22Rv1 (cell line): ENCODE measurements around the gene SLC17A5.

Experiments used
- H3K27ac ChIP-seq: fragments of 450-650 bp; 2 replicates; pipeline ENCODE4 v1.5.1; 2017
- ZFX ChIP-seq: fragments of 450-650 bp; IDR thresholded peaks from 2 replicates; pipeline ENCODE4 v1.6.1; 2017; ENCODE audit warnings: antibody characterized with exemption, borderline replicate concordance
- TF ChIP-seq, protein P1 (sequence below): fragments of 450-650 bp; IDR thresholded peaks from 2 replicates; pipeline ENCODE4 v1.5.1; 2017; ENCODE audit warnings: mild to moderate bottlenecking

Gene SLC17A5

DNA sequence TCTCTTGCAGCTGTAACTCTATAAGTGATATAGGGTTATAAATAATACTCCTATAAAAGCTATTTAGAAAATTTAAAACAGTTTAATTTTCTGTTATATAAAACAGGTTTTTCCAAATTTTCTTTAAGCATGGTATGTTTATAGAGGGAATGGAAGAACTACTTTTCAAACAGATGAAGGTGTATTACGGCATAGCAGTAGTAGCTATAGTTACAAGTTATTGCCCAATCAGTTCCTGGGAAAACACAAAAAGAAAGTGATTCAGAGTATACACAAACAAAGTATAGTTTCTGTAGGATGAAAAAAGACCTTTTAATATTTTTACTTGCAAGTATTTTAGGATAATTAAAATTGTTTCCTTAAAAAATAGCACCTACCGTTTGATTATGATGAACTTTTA is 9.8 kb downstream of the SLC17A5 start:
- no peak for TF ChIP-seq ZFX
- TF ChIP-seq, protein P1, sequence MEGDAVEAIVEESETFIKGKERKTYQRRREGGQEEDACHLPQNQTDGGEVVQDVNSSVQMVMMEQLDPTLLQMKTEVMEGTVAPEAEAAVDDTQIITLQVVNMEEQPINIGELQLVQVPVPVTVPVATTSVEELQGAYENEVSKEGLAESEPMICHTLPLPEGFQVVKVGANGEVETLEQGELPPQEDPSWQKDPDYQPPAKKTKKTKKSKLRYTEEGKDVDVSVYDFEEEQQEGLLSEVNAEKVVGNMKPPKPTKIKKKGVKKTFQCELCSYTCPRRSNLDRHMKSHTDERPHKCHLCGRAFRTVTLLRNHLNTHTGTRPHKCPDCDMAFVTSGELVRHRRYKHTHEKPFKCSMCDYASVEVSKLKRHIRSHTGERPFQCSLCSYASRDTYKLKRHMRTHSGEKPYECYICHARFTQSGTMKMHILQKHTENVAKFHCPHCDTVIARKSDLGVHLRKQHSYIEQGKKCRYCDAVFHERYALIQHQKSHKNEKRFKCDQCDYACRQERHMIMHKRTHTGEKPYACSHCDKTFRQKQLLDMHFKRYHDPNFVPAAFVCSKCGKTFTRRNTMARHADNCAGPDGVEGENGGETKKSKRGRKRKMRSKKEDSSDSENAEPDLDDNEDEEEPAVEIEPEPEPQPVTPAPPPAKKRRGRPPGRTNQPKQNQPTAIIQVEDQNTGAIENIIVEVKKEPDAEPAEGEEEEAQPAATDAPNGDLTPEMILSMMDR, result no peak

DNA sequence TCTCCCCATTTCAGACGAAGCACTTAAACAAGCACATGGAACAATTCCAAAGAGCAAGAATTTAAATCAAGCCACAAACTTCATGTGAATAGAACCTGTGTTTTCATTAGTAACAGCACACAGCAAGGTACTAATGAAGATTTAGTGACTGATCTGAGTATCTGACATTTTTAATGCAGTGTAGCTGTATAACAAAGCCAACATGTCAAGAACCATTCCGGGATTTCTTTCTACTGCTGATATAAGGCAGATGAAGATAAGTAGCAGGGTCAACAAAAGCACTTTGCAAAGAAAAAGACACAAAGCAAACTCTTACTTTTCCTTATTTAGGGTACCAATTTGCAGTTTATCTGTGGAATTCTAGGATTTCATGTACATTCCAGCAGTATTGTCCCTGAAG is 11.3 kb downstream of the SLC17A5 start:
- no peak overlapping the region for H3K27ac ChIP-seq
- no peak for TF ChIP-seq ZFX
- TF ChIP-seq, protein P1, result no peak

More for the DNA sequence above, 9.8 kb downstream of the SLC17A5 start:
- H3K27ac ChIP-seq, result no peak overlapping the region

DNA sequence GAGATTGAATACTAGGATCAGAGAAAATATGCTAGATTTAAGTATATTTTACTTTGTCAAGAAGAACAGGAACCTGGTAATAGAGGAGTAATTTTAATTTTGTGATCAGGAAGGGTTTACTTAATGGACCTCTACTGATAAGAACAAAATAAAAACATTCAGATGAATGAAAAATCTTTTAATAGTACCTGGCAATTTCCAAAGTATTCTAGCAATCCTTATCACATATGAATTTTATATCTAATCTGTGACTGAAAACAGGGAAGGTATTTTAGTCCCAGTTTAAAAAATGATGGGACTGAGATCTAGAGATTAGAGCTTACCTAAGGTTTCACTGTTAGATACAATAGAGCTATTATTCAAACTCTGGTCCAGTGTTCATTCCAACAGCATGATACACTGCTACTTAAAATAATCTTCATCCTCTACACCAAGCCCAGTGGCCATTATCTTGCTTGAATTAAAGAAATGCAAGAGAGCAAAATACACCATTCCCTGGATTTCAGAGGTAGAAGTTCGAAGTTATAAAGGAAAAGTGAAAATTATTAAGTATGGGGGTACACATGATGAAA is 13.5 kb downstream of the SLC17A5 start:
- H3K27ac ChIP-seq, result no peak overlapping the region
- TF ChIP-seq, protein P1, result no peak
- TF ChIP-seq ZFX, result no peak

DNA sequence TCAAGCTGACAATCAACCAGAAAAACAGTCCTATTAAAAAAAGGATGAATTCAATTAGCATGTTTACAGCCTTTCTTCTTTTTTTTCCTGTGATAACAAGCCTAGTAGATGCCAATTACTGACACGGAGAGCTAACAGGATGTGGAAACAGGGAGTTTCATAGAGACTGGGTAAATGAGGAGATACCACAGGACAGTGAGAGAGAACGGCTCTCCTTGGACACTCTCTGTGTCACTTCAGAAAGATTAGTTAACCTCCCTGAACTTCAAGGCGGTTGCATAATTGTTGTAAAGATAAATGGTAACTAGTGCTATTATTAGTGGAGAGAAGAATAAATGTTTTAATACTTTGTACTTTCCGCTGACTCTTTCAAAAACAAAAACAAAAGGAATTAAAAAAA is 14.8 kb downstream of the SLC17A5 start:
- TF ChIP-seq ZFX, result no peak
- TF ChIP-seq, protein P1, result no peak
- H3K27ac ChIP-seq, result no peak overlapping the region

DNA sequence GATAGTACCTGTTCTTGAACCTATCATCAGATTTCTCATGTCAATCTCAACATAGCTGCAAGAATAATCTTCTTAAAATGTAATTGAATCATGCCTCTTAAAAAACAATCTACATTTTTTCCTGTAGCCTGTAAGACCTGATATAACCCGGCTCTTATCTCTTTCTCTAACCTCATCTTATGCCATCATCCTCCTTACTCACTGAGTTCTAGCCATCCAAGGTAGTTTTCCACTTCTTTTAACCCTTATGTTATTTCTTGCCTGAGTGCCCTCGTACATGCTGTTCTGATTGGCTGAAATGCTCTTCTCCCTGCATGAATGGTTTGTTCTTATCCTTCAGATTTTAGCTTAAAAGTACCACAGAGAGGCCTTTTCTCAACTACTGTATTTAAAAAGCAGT is 16.4 kb downstream of the SLC17A5 start:
- H3K27ac ChIP-seq, result no peak overlapping the region
- no peak for TF ChIP-seq ZFX
- TF ChIP-seq, protein P1, result no peak

DNA sequence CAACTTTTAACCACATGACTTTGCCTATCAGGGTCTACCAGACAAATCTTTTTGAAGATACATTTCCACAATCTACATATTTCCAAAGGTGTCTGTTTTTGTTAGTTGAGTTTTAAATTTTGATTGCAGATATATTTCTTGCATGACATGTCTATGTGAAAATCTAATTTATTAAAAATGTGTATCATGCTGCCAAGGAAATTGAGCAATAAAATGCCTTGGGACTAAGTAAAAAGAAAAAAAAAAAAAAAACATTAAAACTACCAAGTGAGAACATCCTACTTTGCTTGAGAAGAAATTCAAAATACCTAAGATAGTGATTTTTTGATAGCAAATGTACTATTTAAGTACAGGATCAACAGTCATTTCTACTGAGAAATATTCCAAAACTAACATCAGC is 17.7 kb downstream of the SLC17A5 start:
- no peak overlapping the region for H3K27ac ChIP-seq
- TF ChIP-seq, protein P1, result no peak
- TF ChIP-seq ZFX, result no peak

DNA sequence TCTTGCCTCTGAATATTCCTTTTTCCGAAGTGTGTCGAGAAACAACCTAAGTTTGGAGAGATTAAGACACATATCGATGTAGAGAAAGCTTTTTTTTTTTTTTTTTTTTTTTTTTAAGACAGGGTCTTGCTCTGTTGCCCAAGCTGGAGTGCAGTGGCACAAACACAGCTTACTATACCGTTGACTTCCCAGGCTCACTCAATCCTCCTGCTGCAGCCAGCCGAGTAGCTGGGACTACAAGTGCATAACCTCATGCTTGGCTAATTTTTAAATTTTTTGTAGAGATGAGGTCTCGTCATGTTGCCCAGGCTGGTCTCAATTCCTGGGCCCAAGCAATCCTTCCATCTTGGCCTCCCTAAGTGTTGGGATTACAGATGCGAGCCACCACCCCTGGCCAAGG is 21.4 kb downstream of the SLC17A5 start:
- TF ChIP-seq, protein P1, result no peak
- no peak for TF ChIP-seq ZFX
- no peak overlapping the region for H3K27ac ChIP-seq
